Neural progenitor cell (in vitro differentiated cells): Measurements from ENCODE around the gene DARS1.

Experiments
- CTCF ChIP-seq: fragments of 200-600 bp; sonication (generic); IDR thresholded peaks from 2 replicates; pipeline ENCODE4 v1.5.1; 2017; ENCODE audit warnings: antibody characterized with exemption, mild to moderate bottlenecking
- EZH2 ChIP-seq: fragments of 200-600 bp; sonication (generic); IDR thresholded peaks from 2 replicates; pipeline ENCODE4 v1.6.1; 2017; ENCODE audit warnings: antibody characterized with exemption, mild to moderate bottlenecking, moderate library complexity
- EZH2phosphoT487 ChIP-seq: fragments of 200-600 bp; sonication (generic); IDR thresholded peaks from 2 replicates; pipeline ENCODE4 v1.6.1; 2017; ENCODE audit warnings: antibody characterized with exemption

GRCh38 chr2:136017786-136018185, 32.4 kb upstream of the DARS1 start:
- TF ChIP-seq CTCF (no peak), EZH2 (no peak), EZH2phosphoT487 (no peak)
